DOHH2 (cell line): ENCODE data around the gene MACROD2.

Experiments
- H3F3A ChIP-seq: fragments of 200-600 bp; sonication (generic), shearing (Covaris generic); 2 replicates; pipeline ENCODE4 v1.6.0; 2016; ENCODE audit warnings: antibody characterized with exemption, mild to moderate bottlenecking; ENCODE audit not compliant: control insufficient read depth, insufficient read depth
- H3K27ac ChIP-seq: fragments of 200-600 bp; sonication (generic); 2 replicates; pipeline ENCODE4 v1.5.1; 2014; ENCODE audit warnings: low read depth, mild to moderate bottlenecking, low read length, moderate library complexity
- H3K27me3 ChIP-seq: fragments of 200-600 bp; sonication (generic); 2 replicates; pipeline ENCODE4 v1.6.1; 2014; ENCODE audit warnings: mild to moderate bottlenecking, low read length, mixed read lengths; ENCODE audit not compliant: control insufficient read depth
- H3K36me3 ChIP-seq: fragments of 200-600 bp; sonication (generic); 2 replicates; pipeline ENCODE4 v1.6.1; 2014; ENCODE audit warnings: mild to moderate bottlenecking, low read length, moderate library complexity, mixed read lengths; ENCODE audit not compliant: control insufficient read depth
- H3K4me1 ChIP-seq: fragments of 200-600 bp; sonication (generic); 2 replicates; pipeline ENCODE4 v1.6.1; 2014; ENCODE audit warnings: mild to moderate bottlenecking, low read length, mixed read lengths; ENCODE audit not compliant: control insufficient read depth
- H3K4me2 ChIP-seq: fragments of 200-600 bp; sonication (generic); 2 replicates; pipeline ENCODE4 v1.6.0; 2014; ENCODE audit warnings: mild to moderate bottlenecking, low read length, moderate library complexity
- H3K4me3 ChIP-seq: fragments of 200-600 bp; sonication (generic); 2 replicates; pipeline ENCODE4 v1.5.1; 2014; ENCODE audit warnings: mild to moderate bottlenecking, low read length, mixed read lengths
- H3K79me2 ChIP-seq: fragments of 200-600 bp; sonication (generic); 2 replicates; pipeline ENCODE4 v1.6.1; 2014; ENCODE audit warnings: mild to moderate bottlenecking, low read length, mixed read lengths; ENCODE audit not compliant: control insufficient read depth
- H3K9me2 ChIP-seq: fragments of 200-600 bp; sonication (generic); replicated peaks from 2 replicates; pipeline ENCODE4 v1.6.1; 2014; ENCODE audit warnings: mild to moderate bottlenecking, low read length, mixed read lengths; ENCODE audit not compliant: control insufficient read depth
- H3K9me3 ChIP-seq: fragments of 200-600 bp; sonication (generic); 2 replicates; pipeline ENCODE4 v1.6.1; 2014; ENCODE audit warnings: antibody characterized with exemption, low read length, mixed read lengths; ENCODE audit not compliant: control insufficient read depth, insufficient read depth
- H4K20me1 ChIP-seq: fragments of 200-600 bp; sonication (generic); 2 replicates; pipeline ENCODE4 v1.6.0; 2014; ENCODE audit warnings: low read depth, mild to moderate bottlenecking, antibody characterized with exemption, low read length, moderate library complexity; ENCODE audit not compliant: control insufficient read depth, insufficient read depth
- CTCF ChIP-seq: fragments of 200-600 bp; sonication (generic); IDR thresholded peaks from one replicate; pipeline ENCODE4 v1.5.1; 2014; ENCODE audit warnings: antibody characterized with exemption, mild to moderate bottlenecking, low read depth, low read length; ENCODE audit not compliant: poor library complexity, severe bottlenecking
- EZH2phosphoT487 ChIP-seq: fragments of 200-600 bp; sonication (generic); IDR thresholded peaks from 2 replicates; pipeline ENCODE4 v1.6.1; 2017; ENCODE audit warnings: borderline replicate concordance, mild to moderate bottlenecking, antibody characterized with exemption, low read length, moderate library complexity, mixed read lengths

The MACROD2 gene

GRCh38 chr20:14198416-14198815 is 203.1 kb downstream of the MACROD2 start:
- Histone ChIP-seq H3K27me3 (no peaks in the 10 kb centered on the region), H3K9me2 (no peaks in the 10 kb centered on the region), H3K36me3 (no peaks in the 10 kb centered on the region), H3K4me1 (no peaks in the 10 kb centered on the region), H3K79me2 (no peaks in the 10 kb centered on the region), H3F3A (no peaks in the 10 kb centered on the region), H3K4me3 (no peak overlapping the region), H3K4me2 (no peak overlapping the region), H4K20me1 (no peaks in the 10 kb centered on the region), H3K9me3 (no peaks in the 10 kb centered on the region), H3K27ac (no peak overlapping the region)
- no peak for TF ChIP-seq EZH2phosphoT487
- no peak for TF ChIP-seq CTCF

- no peak overlapping the region for H3K4me2 ChIP-seq
- no peaks in the 10 kb centered on the region for H3K79me2 ChIP-seq
- no peaks in the 10 kb centered on the region for H3K9me2 ChIP-seq
- no peaks in the 10 kb centered on the region for H3K27me3 ChIP-seq
- TF ChIP-seq CTCF, result no peak
- TF ChIP-seq EZH2phosphoT487, result no peak
- no peaks in the 10 kb centered on the region for H4K20me1 ChIP-seq
- no peaks in the 10 kb centered on the region for H3F3A ChIP-seq
- H3K36me3 ChIP-seq, result no peaks in the 10 kb centered on the region
- H3K9me3 ChIP-seq, result no peaks in the 10 kb centered on the region
- H3K27ac ChIP-seq, result no peak overlapping the region
- no peak overlapping the region for H3K4me3 ChIP-seq
- no peaks in the 10 kb centered on the region for H3K4me1 ChIP-seq
These were observed 203.8 kb downstream of the MACROD2 start for GRCh38 chr20:14199111-14199510.

GRCh38 chr20:14203657-14204056 is 208.3 kb downstream of the MACROD2 start:
- no peak overlapping the region for H3K4me2 ChIP-seq
- no peaks in the 10 kb centered on the region for H3K9me2 ChIP-seq
- H3K79me2 ChIP-seq, result no peaks in the 10 kb centered on the region
- H3K27ac ChIP-seq, result no peak overlapping the region
- H4K20me1 ChIP-seq, result no peaks in the 10 kb centered on the region
- H3K36me3 ChIP-seq, result no peaks in the 10 kb centered on the region
- TF ChIP-seq CTCF, result no peak
- no peak for TF ChIP-seq EZH2phosphoT487
- H3K27me3 ChIP-seq, result no peaks in the 10 kb centered on the region
- H3F3A ChIP-seq, result no peaks in the 10 kb centered on the region
- no peaks in the 10 kb centered on the region for H3K9me3 ChIP-seq
- H3K4me3 ChIP-seq, result no peak overlapping the region
- no peaks in the 10 kb centered on the region for H3K4me1 ChIP-seq

- no peaks in the 10 kb centered on the region for H3F3A ChIP-seq
- H3K36me3 ChIP-seq, result no peaks in the 10 kb centered on the region
- no peaks in the 10 kb centered on the region for H3K27me3 ChIP-seq
- no peak overlapping the region for H3K4me3 ChIP-seq
- H3K79me2 ChIP-seq, result no peaks in the 10 kb centered on the region
- no peaks in the 10 kb centered on the region for H3K9me2 ChIP-seq
- no peak overlapping the region for H3K27ac ChIP-seq
- H3K9me3 ChIP-seq, result no peaks in the 10 kb centered on the region
- no peaks in the 10 kb centered on the region for H4K20me1 ChIP-seq
- no peaks in the 10 kb centered on the region for H3K4me1 ChIP-seq
- no peak overlapping the region for H3K4me2 ChIP-seq
- no peak for TF ChIP-seq CTCF
- no peak for TF ChIP-seq EZH2phosphoT487
These were observed 212.3 kb downstream of the MACROD2 start for GRCh38 chr20:14207591-14207990.
